Ishikawa (cell line): ENCODE results near the gene CD2AP.

Experiments
- CREB1 ChIP-seq: IDR thresholded peaks from 2 replicates; pipeline ENCODE4 v1.6.1; 2012; ENCODE audit warnings: low read depth
- EP300 ChIP-seq: IDR thresholded peaks from 2 replicates; pipeline ENCODE4 v1.6.1; 2012; ENCODE audit warnings: borderline replicate concordance
- RAD21 ChIP-seq: IDR thresholded peaks from 2 replicates; pipeline ENCODE4 v1.6.1; 2012; ENCODE audit warnings: low read depth
- TAF1 ChIP-seq: IDR thresholded peaks from 2 replicates; pipeline ENCODE4 v1.6.1; 2012; ENCODE audit warnings: low read depth, mild to moderate bottlenecking
- TF ChIP-seq, protein P1 (sequence below): IDR thresholded peaks from 2 replicates; pipeline ENCODE4 v1.6.1; 2012

DNA sequence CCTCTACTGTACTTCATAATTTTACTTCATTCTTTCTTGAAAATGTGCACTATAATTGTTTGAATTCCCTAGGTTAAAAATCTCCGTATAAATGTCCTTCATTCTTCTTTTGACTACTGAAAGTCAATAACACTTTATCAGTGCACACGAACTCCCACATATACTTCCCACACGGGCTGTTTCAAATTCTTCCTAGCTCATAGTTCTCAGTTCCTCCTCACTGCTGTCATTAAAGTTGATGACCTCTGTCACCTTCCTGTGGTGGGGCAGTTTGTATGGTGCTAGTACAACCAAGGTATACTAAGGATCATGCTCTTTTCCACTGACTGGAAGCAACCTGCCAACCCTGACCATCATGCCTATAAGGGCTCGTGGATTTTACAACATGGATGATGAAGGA lies 40.0 kb upstream of the CD2AP start:
- TF ChIP-seq EP300 (no peak), TAF1 (no peak), CREB1 (no peak), RAD21 (no peak)
- TF ChIP-seq, protein P1, sequence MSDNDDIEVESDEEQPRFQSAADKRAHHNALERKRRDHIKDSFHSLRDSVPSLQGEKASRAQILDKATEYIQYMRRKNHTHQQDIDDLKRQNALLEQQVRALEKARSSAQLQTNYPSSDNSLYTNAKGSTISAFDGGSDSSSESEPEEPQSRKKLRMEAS: no peak
